ENCODE data around the gene NAPB. TPM values are rescaled to one million over a fixed set of nuclear protein-coding genes. Genes with fewer than 3 reads are reported as not detected.

The NAPB gene
- total and polyA plus RNA-seq, 7 donors: 1.8 to 12.3 (median 3.0) TPM

DNA sequence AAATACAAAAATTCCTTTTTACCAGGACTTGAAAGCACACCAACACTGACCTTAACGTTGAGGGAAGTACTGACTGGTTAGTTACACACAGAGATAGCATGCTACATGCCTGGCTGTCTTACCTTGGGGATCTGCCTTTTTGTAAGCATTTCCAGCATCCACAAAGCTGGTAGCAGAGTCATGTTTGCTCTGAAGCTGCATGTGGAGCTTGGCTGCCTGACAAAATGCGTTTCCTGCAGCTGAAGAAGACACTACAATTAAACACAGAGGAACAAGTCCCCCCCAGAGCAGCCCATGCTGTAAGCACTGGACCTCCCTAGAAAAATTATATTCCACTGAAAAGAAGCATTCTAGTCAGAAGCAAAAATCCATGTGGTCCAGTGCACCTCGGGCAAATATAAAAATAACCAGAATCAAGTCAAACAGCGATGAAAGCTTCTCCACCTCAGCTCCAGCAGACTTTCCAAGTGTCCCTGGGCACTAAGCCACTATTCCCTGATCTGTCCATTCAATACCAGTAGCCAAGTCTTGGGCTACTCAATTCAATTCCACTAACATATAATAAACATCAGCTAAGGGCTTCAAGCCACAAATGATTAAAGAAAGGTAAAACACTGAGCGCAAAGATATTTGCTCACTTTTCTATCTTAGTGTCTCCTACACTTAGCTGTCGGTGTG is 24.2 kb downstream of the NAPB start:
- H3K27ac ChIP-seq: no peak overlapping the region
- peaks cover 46% of the 10 kb centered on the region for H3K4me1 ChIP-seq
- TF ChIP-seq, protein P1, sequence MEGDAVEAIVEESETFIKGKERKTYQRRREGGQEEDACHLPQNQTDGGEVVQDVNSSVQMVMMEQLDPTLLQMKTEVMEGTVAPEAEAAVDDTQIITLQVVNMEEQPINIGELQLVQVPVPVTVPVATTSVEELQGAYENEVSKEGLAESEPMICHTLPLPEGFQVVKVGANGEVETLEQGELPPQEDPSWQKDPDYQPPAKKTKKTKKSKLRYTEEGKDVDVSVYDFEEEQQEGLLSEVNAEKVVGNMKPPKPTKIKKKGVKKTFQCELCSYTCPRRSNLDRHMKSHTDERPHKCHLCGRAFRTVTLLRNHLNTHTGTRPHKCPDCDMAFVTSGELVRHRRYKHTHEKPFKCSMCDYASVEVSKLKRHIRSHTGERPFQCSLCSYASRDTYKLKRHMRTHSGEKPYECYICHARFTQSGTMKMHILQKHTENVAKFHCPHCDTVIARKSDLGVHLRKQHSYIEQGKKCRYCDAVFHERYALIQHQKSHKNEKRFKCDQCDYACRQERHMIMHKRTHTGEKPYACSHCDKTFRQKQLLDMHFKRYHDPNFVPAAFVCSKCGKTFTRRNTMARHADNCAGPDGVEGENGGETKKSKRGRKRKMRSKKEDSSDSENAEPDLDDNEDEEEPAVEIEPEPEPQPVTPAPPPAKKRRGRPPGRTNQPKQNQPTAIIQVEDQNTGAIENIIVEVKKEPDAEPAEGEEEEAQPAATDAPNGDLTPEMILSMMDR (IDR thresholded peaks at IDR 0.05): no peak
- no peaks in the 10 kb centered on the region for H3K9me3 ChIP-seq
- no peak overlapping the region for H3K4me3 ChIP-seq
- DNase-seq (no peak), ATAC-seq (no peak)
- H3K27me3 ChIP-seq (ENCODE audit: insufficient read depth in 3 of 3, low read length in 2 of 3): no peaks in the 10 kb centered on the region
- peaks cover 0 to 25% of the 10 kb centered on the region in 2 donors for H3K36me3 ChIP-seq (ENCODE audit: insufficient read depth in 1 of 2, low read depth in 1 of 2)
- WGBS, 3 donors: 50 to 62% (median 52%) methylated on average over 6 of the region's 6 CpGs
- intact Hi-C loops (cut with DNase I): loop anchor here in 1 of 2 donors (5.0 kb wide), 1 partner anchor 35 kb away; the partner anchor contains the start of gene GZF1

DNA sequence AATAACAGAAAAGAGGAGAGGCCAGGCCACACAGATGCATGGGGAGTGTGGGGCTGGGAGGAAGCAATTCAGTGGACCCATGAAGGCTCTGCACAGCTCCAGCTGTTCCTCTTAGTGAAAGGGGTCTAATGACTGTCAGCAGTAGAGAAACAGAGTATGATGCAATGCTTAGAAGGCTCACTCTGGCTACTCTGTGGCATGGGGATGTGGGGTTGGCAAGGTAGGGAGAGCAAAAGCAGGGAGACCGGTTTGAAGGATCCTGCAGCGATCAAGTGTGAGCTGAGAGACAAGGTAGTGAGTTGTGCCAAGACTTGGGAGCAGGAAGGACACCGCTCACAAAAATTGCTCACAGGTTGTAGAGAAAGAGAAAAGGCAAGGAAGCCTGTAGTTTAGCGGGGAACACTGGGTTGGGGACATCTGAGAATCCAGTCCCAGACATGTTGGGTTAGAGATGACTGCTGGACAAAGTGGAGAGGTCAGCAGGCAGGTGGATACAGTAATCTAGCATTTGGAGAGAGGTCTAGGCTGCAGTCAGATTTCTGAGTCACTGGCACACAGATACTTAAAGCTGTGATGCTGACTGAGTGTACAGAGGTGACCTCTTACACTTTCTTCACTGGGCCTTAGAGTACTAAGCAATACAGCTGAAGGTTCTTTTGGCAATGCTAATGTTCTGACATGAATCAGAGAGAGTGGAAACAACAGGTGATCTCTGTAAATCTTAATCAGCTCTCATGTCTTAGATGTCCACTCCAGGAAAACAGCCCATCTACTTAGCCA is 27.1 kb downstream of the NAPB start:
- intact Hi-C loops (cut with DNase I): no loop called here
- no peaks in the 10 kb centered on the region for H3K9me3 ChIP-seq
- peaks cover 37% of the 10 kb centered on the region for H3K4me1 ChIP-seq
- no peak overlapping the region for H3K4me3 ChIP-seq
- H3K36me3 ChIP-seq (ENCODE audit: insufficient read depth in 1 of 2, low read depth in 1 of 2): peaks cover 0 to 54% of the 10 kb centered on the region in 2 donors
- no peak for DNase-seq
- peak; percentile 90 to 97 (median 96) for ATAC-seq
- H3K27ac ChIP-seq: peak overlapping the region; percentile 77
- 61 to 95% (median 76%) methylated on average over 4 of the region's 4 CpGs for WGBS, 3 donors
- TF ChIP-seq, protein P1 (IDR thresholded peaks at IDR 0.05): no peak
- no peaks in the 10 kb centered on the region for H3K27me3 ChIP-seq (ENCODE audit: insufficient read depth in 3 of 3, low read length in 2 of 3)

DNA sequence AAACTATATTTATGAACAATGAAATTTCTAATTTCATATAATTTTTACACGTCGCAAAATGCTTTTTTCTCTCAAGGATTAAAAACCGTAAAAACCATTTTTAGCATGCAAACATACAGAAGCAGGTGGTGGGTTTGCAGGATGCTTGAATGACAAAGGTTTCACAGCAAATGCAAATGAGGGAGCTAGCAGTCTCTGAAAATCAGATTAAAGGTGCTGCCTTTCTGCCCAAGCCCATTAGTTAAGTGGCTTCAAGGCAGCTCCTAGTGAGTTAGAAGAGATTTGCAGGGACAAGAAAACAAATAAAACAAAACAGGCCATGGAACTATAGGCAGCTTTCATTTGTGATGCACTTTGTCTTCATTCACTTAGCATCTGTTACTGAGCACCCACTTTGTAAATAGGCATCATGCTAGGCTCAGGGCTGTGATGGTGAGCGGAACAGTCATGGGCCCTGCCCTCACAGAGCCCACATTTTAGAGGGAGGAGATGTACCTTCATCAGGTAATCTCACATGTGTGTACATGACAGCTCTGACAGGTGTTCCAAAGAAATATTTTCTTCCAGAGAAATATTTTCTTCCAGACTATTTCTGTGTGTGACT is 29.5 kb downstream of the NAPB start:
- H3K4me1 ChIP-seq: peaks cover 32% of the 10 kb centered on the region
- WGBS, 3 donors: 77 to 90% (median 89%) methylated on average over 4 of the region's 4 CpGs
- no peak overlapping the region for H3K4me3 ChIP-seq
- H3K36me3 ChIP-seq (ENCODE audit: insufficient read depth in 1 of 2, low read depth in 1 of 2): peaks cover 4 to 55% of the 10 kb centered on the region in 2 donors
- no peaks in the 10 kb centered on the region for H3K9me3 ChIP-seq
- TF ChIP-seq, protein P1 (IDR thresholded peaks at IDR 0.05): no peak
- H3K27me3 ChIP-seq (ENCODE audit: insufficient read depth in 3 of 3, low read length in 2 of 3): no peaks in the 10 kb centered on the region
- DNase-seq (no peak), ATAC-seq (no peak)
- H3K27ac ChIP-seq: no peak overlapping the region
- intact Hi-C loops (cut with DNase I): no loop called here

DNA sequence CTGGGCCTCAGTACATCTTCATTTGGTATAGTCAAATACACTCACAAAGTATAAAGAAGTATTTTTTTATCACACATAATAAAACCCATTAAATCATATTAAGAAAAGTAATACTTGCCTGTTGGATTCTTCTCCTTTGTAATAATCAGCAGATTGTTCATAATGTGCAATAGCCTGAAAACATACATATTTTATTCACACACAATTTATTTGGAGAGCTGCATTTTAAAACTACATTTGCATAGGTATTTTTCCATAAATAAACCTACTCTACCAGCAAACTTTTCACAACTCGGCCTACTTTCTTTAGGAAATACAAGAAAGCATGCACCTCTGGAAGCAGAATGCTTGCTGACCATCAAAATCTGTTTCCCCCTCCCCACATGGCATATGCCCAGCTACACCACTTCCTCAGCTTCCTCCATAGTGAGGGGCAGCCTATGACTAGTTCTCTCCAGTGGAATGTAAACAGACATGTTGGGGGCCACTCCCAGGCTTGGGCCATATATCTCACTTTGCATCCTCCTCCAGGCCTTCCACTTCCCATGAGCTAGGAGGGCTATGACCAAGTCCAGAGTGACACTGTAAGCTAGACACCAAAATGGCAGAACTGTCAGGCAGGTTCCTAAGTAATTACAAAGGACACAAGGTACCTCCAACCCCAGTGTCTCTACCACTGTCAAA is 31.1 kb downstream of the NAPB start:
- H3K4me1 ChIP-seq: peaks cover 27% of the 10 kb centered on the region
- H3K36me3 ChIP-seq (ENCODE audit: insufficient read depth in 1 of 2, low read depth in 1 of 2): peaks cover 4 to 61% of the 10 kb centered on the region in 2 donors
- no peak overlapping the region for H3K27ac ChIP-seq
- ATAC-seq: no peak
- H3K4me3 ChIP-seq: no peak overlapping the region
- 85 to 100% (median 93%) methylated on average over 1 of the region's 1 CpG for WGBS, 3 donors
- no peaks in the 10 kb centered on the region for H3K9me3 ChIP-seq
- no peak for DNase-seq
- TF ChIP-seq, protein P1 (IDR thresholded peaks at IDR 0.05): no peak
- intact Hi-C loops (cut with DNase I): no loop called here
- no peaks in the 10 kb centered on the region for H3K27me3 ChIP-seq (ENCODE audit: insufficient read depth in 3 of 3, low read length in 2 of 3)

Data from psoas muscle (tissue), 8 donors.